GM10847 (cell line): ENCODE results near the gene NKX2-3.

Source experiments
- POLR2A ChIP-seq: IDR thresholded peaks from 2 replicates; pipeline ENCODE4 v1.6.1; 2011; ENCODE audit not compliant: insufficient read length; ENCODE audit errors: extremely low read depth

Gene NKX2-3

DNA sequence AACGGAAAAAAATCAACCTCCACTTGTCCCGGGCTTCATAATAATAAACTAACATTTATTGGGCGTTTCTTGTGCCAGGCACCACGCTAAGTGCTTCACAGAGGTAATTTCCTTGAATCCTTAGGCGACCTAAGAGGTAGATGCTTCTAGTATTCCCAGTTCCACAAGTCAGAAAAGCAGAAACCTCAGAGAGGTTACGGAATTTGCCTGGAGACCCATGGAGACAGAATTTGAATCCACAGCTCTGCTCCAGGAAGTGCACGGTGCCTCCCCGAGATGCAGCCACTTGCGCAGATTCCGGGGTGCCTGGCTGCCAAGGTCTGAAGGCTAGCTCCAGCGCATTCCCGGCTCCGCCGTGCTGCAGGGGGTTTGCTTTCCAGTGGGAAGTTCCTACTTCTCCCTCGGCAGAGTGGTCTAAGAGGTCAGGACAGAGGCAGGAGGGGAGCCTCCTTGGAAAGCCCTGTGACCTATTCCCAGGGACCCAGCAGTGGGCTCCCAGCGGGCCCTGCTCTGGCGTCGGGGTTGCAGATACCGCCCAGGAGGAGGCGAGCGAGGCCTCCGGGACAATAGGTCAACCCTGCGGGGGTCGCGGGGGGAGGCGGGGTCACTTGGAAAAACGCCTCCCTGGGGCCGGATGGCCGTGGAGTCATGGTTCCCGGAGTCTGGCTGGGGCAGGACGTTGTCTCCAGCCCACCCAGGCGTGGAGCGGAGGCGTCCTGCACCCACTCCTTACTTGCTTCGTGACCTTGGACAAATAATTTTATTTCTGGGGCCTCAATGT, 10.1 kb upstream of the NKX2-3 start:
- TF ChIP-seq POLR2A = no peak

DNA sequence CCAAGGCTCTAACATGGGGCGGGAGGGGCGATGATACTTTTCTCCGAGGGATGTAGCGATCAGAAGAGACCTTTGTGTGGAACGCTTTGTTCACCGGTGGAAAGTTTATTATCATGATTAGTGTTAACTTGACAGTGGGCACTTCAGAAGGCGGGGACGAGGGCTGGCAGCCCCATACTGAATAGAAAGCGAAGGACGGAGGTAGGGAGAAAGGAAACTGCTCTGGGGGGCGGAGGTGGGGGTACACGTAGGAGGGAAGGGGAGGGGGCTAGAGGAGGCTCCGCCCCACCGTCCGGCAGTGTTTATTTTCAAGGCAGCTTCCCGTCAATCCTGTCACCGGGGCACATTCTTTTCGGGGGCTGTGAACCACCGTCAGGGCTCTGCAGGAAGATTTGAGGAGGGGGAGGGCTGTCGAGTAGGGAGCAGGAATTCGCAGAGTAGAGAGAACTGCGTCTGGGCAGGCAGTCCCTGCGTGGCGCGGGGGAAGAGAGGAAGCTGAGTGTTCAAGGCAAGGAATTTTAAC, 9.4 kb upstream of the NKX2-3 start:
- no peak for TF ChIP-seq POLR2A

DNA sequence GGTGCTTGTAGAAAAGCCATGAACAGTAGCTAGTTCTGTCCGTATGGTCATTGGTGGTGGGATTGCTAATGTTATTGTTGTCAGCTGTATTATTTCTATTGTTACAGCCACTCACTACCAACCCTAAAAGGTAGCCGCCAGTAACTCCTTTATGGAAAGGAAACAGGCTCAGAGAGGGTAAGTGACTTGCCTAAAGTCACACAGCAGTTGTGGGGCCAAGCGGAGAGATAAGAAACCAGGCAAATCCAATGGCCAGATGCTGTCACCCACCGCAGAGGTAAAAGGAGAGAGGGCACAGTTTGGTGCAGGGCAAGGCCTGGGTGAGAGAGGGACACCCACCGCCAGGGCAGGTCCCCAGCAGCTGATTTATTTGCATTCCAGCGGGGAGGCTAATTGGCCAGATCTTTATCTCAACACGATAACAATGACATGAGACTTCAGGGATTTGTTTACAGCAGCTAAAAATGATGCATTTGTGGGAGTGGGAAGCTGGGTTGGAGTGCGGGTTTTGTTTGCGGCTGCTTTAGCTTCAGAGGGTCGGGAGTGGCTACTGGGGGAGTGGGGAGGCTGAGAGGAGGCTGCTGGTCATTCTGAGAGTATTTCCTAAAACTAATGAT, 8.6 kb upstream of the NKX2-3 start:
- TF ChIP-seq POLR2A = no peak

DNA sequence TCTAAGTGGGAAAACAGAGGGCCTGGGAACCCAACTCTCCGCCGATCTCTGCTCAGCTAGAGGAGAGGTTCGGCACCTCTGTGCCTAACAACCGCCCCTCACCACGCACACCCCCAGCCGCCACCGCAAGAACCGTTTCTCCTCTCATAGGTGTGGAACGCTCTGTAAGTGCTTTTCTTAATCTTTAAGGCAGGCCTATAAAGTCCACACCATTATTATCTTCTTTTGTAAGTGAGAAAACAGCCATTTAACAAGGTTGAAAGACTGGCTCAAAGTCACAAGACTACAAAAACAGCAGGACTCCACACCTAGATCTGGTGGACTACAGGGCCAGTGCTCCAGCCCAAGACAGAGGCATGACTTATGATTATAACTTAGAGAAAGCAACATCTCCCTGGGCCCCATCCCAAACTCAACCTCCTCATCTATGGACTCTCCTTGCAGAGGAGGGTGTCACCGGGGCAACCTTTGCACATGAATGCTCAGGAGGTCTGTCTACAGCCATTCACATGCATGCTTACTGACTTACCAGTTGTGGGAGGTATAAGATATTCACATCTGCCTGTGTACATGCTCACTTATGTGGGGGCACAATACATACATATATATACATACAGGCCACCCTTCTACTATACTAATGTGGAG, 7.9 kb upstream of the NKX2-3 start:
- TF ChIP-seq POLR2A = no peak

DNA sequence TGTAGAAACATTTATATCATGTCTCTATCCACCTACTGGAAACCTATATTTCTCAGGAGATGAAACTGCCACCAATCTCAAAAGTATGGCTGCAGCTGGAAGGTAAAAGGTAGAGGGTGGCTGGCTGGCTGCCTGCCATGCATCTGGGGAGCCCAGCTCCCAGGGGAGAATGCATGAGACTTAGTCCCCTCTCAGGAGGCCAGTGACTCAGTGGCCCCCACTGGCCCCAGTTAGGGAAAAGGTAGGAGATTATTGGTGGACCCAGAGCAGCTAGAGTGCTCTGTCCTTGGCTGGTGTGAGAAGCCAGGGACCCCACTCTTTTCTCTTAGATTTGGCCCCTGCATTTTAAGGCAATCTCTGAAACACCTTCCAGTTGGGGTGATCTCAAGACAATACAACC, 6.8 kb upstream of the NKX2-3 start:
- TF ChIP-seq POLR2A = no peak

DNA sequence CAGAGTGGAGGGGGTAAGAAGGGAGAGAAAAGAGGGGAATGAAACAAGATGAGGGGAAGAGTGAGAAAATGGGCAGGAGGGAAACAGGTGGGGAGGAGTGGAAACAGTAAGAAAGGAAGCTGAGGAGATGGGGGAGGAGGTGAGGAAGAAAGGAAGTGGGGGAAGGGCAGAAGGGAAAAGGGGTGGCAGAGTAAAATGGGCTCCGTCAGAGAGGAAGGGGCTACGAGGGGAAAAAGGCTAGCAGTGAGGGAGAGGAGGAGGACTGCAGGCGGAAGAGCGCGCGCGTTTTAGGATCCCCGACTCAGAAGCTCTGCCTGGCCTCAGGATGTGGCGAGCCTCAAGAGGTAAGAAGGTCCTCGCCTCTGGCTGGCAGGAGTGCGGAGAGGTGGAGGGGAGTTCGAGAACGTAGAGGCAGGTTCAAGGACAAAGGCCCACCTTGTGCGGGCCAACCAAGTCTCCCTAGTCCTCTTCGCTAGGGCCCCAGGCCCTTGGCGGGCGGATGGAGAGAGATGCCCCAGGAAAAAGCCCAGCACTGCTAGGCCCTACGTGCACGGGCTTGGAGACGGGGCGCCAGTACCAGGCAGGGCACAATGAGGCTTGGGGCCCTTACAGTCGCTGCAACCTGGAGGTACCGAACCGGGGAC, 5.8 kb upstream of the NKX2-3 start:
- TF ChIP-seq POLR2A = no peak

DNA sequence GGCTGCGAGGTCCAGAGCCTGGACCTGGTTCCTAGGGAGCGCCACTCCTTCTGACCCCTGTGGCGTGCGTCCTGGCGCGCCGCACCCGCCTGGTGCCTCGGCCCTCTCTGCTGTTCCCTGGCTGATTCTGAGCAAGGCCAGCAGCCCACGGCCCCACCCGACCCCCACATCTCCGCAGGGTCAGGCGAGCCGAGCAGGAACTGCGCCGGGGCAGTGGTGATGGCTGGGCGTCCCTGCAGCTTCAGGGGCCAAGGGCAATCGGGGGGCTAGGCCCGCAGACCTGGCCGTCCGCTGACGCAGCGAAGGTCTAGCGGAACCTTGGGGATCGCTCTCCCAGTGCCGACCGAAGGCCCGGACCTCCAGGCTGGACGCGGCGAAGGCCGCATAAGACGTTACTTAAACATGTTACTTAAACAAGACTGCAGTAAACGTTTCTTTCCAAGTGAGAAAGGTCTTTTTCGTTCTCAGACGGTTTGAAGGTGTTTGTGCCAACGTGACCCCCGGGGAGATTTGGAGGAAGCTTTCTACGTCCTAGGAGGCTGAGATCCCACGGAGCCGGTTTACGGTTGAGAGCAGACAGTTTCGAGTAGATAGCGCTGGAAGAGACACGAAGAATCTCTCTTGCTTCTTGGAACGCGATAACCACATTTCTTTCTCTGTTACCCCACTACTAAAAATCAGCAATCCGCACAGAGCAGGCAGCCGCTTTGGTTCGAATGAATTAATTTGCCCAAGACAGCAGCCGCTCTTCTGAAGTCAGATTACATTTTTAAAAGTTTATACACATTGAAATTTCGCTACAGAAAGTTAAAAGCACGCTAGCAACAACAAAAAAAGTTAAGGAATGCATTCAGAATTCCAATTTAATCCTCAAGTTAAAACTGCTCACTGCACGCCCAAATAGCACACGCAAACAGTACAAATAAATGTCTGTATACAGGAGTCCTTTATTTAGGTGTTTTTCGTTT, 4.9 kb upstream of the NKX2-3 start:
- TF ChIP-seq POLR2A = no peak

DNA sequence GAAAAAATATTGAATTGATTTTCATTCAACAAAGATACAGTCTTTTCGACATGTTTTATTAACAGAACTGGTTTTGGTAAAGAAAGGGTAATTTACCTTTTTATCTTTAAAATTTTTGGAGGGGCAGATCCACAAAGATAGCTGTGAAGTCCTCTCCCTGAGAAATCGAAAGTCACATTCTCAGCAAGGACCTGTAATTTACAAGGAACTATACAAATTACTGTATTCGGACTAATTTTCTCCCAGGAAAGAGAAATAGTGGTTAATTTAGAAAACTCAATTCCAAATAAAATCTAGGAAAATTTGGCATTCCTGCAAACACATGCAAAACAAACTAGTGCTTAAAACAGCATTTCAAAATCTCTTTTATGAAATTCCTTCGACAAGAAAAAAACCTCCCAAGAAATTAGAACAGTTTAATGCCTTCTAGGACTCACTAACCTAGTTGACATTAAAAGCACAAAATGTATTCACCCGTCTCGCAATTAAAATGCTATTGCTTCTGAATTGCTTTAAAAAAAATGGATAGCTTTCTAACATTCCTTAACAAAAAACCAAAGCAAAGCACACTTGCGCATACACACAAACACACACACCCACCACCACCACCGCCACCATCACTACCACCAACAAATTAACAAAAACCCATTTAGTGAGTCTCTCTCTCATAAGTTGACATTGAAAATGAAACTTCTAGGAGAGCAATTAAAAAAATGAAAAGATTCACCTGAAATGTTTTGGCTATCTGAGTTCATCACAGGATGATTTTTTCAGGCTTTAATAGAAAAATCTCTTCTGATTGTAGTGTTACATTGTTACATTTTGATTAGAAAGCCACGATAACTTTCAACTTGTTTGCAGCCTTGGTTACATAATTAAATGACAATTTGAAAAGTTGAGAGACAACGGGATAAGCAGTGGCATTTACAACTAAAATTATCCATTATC, 4.0 kb upstream of the NKX2-3 start:
- no peak for TF ChIP-seq POLR2A

DNA sequence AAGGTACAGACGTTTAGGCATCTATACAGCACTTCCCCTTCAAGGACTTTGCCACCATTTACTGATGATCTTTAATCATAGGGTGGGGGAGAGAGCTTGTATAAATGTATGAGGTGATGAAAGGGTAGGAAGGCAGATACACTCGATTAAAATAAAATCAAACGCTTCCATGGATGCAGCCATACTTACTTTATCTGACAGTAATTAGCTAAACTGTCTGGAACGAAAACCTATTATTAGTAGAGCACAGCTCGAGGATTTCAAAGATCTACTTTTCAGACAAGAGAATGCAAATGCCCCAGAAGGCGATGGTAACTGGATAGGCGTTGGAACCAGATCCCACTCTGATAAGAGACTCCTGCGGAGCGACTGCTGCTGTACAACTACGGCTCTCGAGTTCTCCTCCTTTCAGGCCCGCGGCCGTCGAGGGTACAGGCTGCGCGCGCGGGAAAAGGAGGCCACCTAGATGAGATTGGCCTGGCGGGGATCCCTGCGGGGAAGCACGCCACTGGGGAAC, 3.1 kb upstream of the NKX2-3 start:
- no peak for TF ChIP-seq POLR2A

DNA sequence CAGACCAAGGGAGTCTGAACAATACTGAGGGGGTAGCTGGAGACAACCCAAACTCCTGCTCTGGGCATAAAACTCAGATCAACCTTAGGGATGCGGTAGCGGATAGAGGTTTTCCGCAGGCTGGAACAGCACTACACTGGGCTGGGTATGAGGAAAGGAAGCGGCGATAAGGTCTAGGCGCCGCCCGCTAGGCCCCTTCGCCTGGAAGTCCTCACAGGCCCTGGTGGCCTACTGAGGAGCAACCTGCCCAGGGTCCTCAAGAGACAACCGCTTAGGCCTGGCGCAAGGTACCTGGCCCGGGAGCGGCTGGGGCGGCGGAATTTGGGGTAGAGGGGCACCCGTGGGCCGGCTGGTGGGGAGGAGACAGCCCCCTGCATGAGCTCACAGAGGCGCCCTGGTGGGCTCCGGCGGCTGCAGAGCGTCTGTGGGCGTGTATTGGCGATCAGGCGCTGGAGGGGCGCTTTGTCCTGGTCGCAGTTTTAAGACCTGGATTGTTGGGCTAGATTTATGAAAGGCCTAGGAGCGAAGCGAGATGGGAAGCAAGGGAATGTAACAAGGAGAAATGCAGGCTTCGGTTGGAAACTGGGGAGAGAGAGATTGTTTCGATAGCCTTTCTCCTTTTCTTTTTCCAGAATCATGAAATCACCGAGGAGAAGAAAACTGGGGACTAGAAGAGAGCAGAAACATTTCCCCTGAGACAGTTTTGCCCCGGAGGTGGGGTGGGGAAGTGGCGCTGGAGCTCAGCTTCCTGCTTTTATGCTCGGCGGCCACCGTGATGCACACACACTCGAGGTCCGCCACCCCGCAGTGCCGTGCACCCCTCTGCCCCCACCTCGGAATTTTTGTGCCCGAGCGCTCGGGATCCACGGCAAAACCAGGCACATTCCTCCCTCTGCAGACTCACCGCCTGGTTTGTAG, 2.4 kb upstream of the NKX2-3 start:
- TF ChIP-seq POLR2A = no peak

DNA sequence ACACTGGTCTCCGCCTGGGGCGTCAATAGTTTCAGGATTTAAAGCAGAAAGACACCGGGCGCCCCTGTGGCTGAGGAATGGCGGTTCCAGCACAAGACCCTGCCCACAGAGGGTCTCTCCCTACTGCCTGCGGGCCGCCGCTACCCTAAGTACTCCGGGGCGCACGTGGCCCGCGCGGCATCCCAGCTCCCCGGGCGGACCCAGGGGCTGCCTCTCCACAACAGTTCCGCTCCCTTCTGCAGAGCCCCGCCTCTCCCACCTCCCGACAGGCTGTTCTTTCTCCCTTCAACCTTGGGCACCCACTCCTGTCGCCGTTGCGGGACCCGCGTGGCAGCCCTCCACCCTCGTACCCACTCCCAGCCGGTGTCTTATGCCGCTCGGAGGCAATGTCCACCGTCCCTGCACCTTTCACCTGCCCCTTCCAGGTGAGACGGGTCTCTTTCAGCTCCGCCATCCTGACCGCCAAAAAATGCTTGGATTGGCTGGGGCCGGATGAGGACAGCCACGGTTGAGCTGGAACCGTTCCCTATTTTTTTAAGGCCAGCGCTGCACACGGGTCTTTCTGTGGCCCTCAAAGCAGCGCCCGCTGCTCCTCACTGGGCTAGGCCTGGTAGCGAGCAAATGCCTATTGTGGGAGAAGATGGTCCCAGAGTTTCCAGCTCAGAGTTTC, 1.6 kb upstream of the NKX2-3 start:
- TF ChIP-seq POLR2A = no peak
